ENCODE results near the gene PTPRU. TPM values are rescaled to one million over a fixed set of nuclear protein-coding genes. Genes with fewer than 3 reads are reported as not detected.

Gene PTPRU
- total and polyA plus RNA-seq, 5 donors from 2014 or later: not detected

DNA sequence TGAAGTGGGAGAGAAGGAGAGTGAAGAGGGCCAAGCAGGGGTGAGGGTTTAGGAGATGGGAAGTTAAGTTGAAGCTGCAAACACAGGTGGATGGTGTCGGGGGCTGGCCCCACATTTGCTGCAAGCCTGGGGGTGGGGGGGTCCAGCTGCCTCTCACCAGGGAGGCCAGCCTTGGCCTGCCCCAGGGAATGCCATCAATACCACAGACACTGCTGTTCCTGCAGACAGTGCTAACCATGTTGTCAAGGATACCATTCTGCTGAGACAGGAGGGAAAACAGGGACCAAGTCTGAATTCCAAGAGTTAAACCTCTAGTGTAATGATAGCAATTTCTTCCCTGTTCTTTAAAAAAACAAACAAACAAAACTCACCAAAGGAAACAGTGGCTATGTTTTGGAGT, 13.6 kb upstream of the PTPRU start:
- no peak for DNase-seq
- Mint-ChIP-seq H3K4me1 (peaks cover 0 to 2% (median 1%) of the 10 kb centered on the region in 4 donors), H3K4me3 (no peak overlapping the region), H3K36me3 (peaks cover 15% of the 10 kb centered on the region), H3K27me3 (no peaks in the 10 kb centered on the region), H3K9me3 (no peaks in the 10 kb centered on the region), H3K27ac (no peak overlapping the region)
- Histone ChIP-seq H3K36me3 (ENCODE audit: control insufficient read depth, insufficient read depth, low read length) (peaks cover 2% of the 10 kb centered on the region), H3K4me1 (ENCODE audit: control insufficient read depth, insufficient read depth, low read length, poor library complexity, severe bottlenecking) (no peaks in the 10 kb centered on the region), H3K4me3 (ENCODE audit: low read depth, low read length) (no peak overlapping the region), H3K27me3 (ENCODE audit: control insufficient read depth, insufficient read depth, low read length) (no peaks in the 10 kb centered on the region), H3K27ac (ENCODE audit: insufficient read depth, low read length, poor library complexity, severe bottlenecking) (no peak overlapping the region), H3K9me3 (ENCODE audit: control insufficient read depth in 2 of 2, low read length in 2 of 2) (no peaks in the 10 kb centered on the region)
- ATAC-seq (ENCODE audit: low read depth in 2 of 2): no peak

- no peaks in the 10 kb centered on the region for H3K9me3 Mint-ChIP-seq
- peaks cover 15% of the 10 kb centered on the region for H3K36me3 Mint-ChIP-seq
- no peak for ATAC-seq (ENCODE audit: low read depth in 2 of 2)
These were observed 12.8 kb upstream of the PTPRU start for GRCh38 chr1:29223521-29223920.

DNA sequence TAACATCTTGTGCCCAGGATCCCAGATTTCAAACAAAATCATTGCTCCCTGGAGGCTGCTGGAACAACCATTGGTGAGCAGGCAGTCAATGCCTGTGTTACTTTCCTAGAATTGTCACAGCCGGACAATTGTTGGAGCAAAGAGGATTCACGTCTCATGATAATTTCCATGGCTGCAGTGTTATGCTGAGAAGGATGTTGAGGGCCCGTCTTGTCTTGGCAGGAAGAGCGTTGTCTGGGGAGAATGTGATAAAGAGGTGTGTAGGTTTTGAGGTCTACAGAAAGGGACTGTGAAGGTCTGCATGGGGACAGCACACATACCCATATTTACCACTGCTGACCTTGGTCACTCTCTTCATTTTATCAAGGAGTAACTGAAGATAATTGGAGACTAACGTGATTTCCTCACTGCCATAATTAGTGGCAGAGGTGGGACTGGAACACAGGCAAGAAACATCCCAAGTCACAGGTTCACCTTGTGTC, 11.9 kb upstream of the PTPRU start:
- H3K9me3 Mint-ChIP-seq: no peaks in the 10 kb centered on the region
- H3K4me3 Mint-ChIP-seq: no peak overlapping the region
- Histone ChIP-seq H3K4me1 (ENCODE audit: control insufficient read depth, insufficient read depth, low read length, poor library complexity, severe bottlenecking) (no peaks in the 10 kb centered on the region), H3K27ac (ENCODE audit: insufficient read depth, low read length, poor library complexity, severe bottlenecking) (no peak overlapping the region), H3K9me3 (ENCODE audit: control insufficient read depth in 2 of 2, low read length in 2 of 2) (no peaks in the 10 kb centered on the region), H3K27me3 (ENCODE audit: control insufficient read depth, insufficient read depth, low read length) (no peaks in the 10 kb centered on the region), H3K36me3 (ENCODE audit: control insufficient read depth, insufficient read depth, low read length) (peaks cover 2% of the 10 kb centered on the region), H3K4me3 (ENCODE audit: low read depth, low read length) (no peak overlapping the region)
- H3K36me3 Mint-ChIP-seq: peaks cover 15% of the 10 kb centered on the region
- DNase-seq (no peak), ATAC-seq (ENCODE audit: low read depth in 2 of 2) (no peak)
- H3K27me3 Mint-ChIP-seq: no peaks in the 10 kb centered on the region
- H3K27ac Mint-ChIP-seq: no peak overlapping the region
- peaks cover under 1 to 8% (median 1%) of the 10 kb centered on the region in 4 donors for H3K4me1 Mint-ChIP-seq

More at GRCh38 chr1:29223521-29223920, 12.8 kb upstream of the PTPRU start:
- Mint-ChIP-seq H3K4me1 (peaks cover 0 to 4% (median 1%) of the 10 kb centered on the region in 4 donors), H3K4me3 (no peak overlapping the region), H3K27ac (no peak overlapping the region), H3K27me3 (no peaks in the 10 kb centered on the region)
- no peaks in the 10 kb centered on the region for H3K4me1 ChIP-seq (ENCODE audit: control insufficient read depth, insufficient read depth, low read length, poor library complexity, severe bottlenecking)
- no peak overlapping the region for H3K4me3 ChIP-seq (ENCODE audit: low read depth, low read length)
- no peak overlapping the region for H3K27ac ChIP-seq (ENCODE audit: insufficient read depth, low read length, poor library complexity, severe bottlenecking)
- H3K9me3 ChIP-seq (ENCODE audit: control insufficient read depth in 2 of 2, low read length in 2 of 2): no peaks in the 10 kb centered on the region
- no peaks in the 10 kb centered on the region for H3K27me3 ChIP-seq (ENCODE audit: control insufficient read depth, insufficient read depth, low read length)
- peaks cover 2% of the 10 kb centered on the region for H3K36me3 ChIP-seq (ENCODE audit: control insufficient read depth, insufficient read depth, low read length)
- no peak for DNase-seq

DNA sequence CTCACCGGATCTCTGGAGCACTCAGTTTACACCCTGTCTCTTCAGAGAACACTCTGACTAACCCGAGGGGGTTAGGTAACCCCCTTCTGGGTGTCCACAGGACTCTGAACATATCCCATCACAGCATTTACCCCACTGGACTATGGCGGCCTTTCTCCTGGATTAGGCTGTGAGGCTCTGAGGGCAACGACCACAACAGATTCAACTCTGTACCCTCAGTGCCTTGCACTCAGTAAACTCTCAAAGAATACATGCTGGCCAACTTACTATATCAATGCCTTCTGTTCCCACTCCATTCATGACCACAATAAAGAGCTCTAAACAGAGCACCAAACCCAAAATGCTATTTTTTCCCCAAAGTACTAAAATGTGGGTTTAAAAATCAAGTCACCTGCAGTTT, 11.0 kb upstream of the PTPRU start:
- no peaks in the 10 kb centered on the region for H3K27me3 ChIP-seq (ENCODE audit: control insufficient read depth, insufficient read depth, low read length)
- no peaks in the 10 kb centered on the region for H3K9me3 ChIP-seq (ENCODE audit: control insufficient read depth in 2 of 2, low read length in 2 of 2)
- Mint-ChIP-seq H3K9me3 (no peaks in the 10 kb centered on the region), H3K27ac (no peak overlapping the region), H3K36me3 (peaks cover 14% of the 10 kb centered on the region), H3K4me1 (peaks cover 9 to 16% (median 10%) of the 10 kb centered on the region in 4 donors), H3K27me3 (no peaks in the 10 kb centered on the region), H3K4me3 (no peak overlapping the region)
- DNase-seq (no peak), ATAC-seq (ENCODE audit: low read depth in 2 of 2) (no peak)
- peaks cover 2% of the 10 kb centered on the region for H3K36me3 ChIP-seq (ENCODE audit: control insufficient read depth, insufficient read depth, low read length)
- H3K4me3 ChIP-seq (ENCODE audit: low read depth, low read length): no peak overlapping the region
- H3K4me1 ChIP-seq (ENCODE audit: control insufficient read depth, insufficient read depth, low read length, poor library complexity, severe bottlenecking): peaks cover 7% of the 10 kb centered on the region
- no peak overlapping the region for H3K27ac ChIP-seq (ENCODE audit: insufficient read depth, low read length, poor library complexity, severe bottlenecking)

DNA sequence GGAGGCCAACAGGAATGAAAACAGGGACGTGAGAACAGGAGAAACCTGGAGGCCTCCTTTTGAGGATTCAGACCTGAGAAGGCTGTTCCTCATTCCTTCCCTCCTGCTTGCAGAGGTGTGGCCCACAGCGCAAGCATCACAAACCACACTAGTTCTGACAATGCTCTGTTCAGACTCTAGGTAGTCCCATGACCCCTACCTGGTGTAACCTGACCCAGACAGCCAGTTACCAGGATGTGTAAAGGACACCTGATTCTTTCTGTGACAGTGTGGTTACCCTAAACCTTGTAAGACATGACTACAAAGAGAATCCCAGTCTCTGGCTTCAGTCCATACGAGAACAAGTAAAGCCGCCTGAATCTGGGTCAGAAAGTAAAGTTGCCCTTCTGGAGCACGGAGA, 8.8 kb upstream of the PTPRU start:
- Mint-ChIP-seq H3K4me1 (peaks cover 14 to 26% (median 18%) of the 10 kb centered on the region in 4 donors), H3K27me3 (no peaks in the 10 kb centered on the region), H3K27ac (no peak overlapping the region), H3K36me3 (peaks cover 5% of the 10 kb centered on the region), H3K4me3 (peak overlapping the region in 1 of 4 donors; percentile 32), H3K9me3 (no peaks in the 10 kb centered on the region)
- Histone ChIP-seq H3K27ac (ENCODE audit: insufficient read depth, low read length, poor library complexity, severe bottlenecking) (no peak overlapping the region), H3K36me3 (ENCODE audit: control insufficient read depth, insufficient read depth, low read length) (peaks cover 2% of the 10 kb centered on the region), H3K4me3 (ENCODE audit: low read depth, low read length) (no peak overlapping the region), H3K27me3 (ENCODE audit: control insufficient read depth, insufficient read depth, low read length) (no peaks in the 10 kb centered on the region), H3K4me1 (ENCODE audit: control insufficient read depth, insufficient read depth, low read length, poor library complexity, severe bottlenecking) (peaks cover 17% of the 10 kb centered on the region), H3K9me3 (ENCODE audit: control insufficient read depth in 2 of 2, low read length in 2 of 2) (no peaks in the 10 kb centered on the region)
- DNase-seq: no peak
- ATAC-seq (ENCODE audit: low read depth in 2 of 2): no peak

GRCh38 chr1:29230204-29230552, 6.1 kb upstream of the PTPRU start:
- no peaks in the 10 kb centered on the region for H3K36me3 ChIP-seq (ENCODE audit: control insufficient read depth, insufficient read depth, low read length)
- H3K4me3 ChIP-seq (ENCODE audit: low read depth, low read length): peak overlapping the region; percentile 87
- H3K9me3 ChIP-seq (ENCODE audit: control insufficient read depth in 2 of 2, low read length in 2 of 2): no peaks in the 10 kb centered on the region
- Mint-ChIP-seq H3K9me3 (no peaks in the 10 kb centered on the region), H3K36me3 (no peaks in the 10 kb centered on the region), H3K27ac (peak overlapping the region in 2 of 3 donors; percentile 95), H3K27me3 (no peaks in the 10 kb centered on the region), H3K4me3 (peak overlapping the region; percentile 91 to 97 (median 96)), H3K4me1 (peaks cover 14 to 26% (median 17%) of the 10 kb centered on the region in 4 donors)
- ATAC-seq (ENCODE audit: low read depth in 2 of 2): no peak
- H3K27ac ChIP-seq (ENCODE audit: insufficient read depth, low read length, poor library complexity, severe bottlenecking): peak overlapping the region; percentile 63
- H3K4me1 ChIP-seq (ENCODE audit: control insufficient read depth, insufficient read depth, low read length, poor library complexity, severe bottlenecking): peaks cover 17% of the 10 kb centered on the region
- no peaks in the 10 kb centered on the region for H3K27me3 ChIP-seq (ENCODE audit: control insufficient read depth, insufficient read depth, low read length)
- no peak for DNase-seq

GRCh38 chr1:29230553-29231378, 5.6 kb upstream of the PTPRU start, which contains the start of gene MECR:
TSS of gene MECR (minus strand) at chr1:29230934. CDS start at chr1:29230906, 28 bp downstream.
- Histone ChIP-seq H3K9me3 (ENCODE audit: control insufficient read depth in 2 of 2, low read length in 2 of 2) (no peaks in the 10 kb centered on the region), H3K27ac (ENCODE audit: insufficient read depth, low read length, poor library complexity, severe bottlenecking) (peak within 1 kb of the TSS; percentile 63), H3K36me3 (ENCODE audit: control insufficient read depth, insufficient read depth, low read length) (no peaks in the 10 kb centered on the region), H3K4me1 (ENCODE audit: control insufficient read depth, insufficient read depth, low read length, poor library complexity, severe bottlenecking) (peaks cover 17% of the 10 kb centered on the region), H3K4me3 (ENCODE audit: low read depth, low read length) (peak within 1 kb of the TSS; percentile 87), H3K27me3 (ENCODE audit: control insufficient read depth, insufficient read depth, low read length) (no peaks in the 10 kb centered on the region)
- ATAC-seq (ENCODE audit: low read depth in 2 of 2): peak; percentile 97 to 98
- Mint-ChIP-seq H3K9me3 (no peaks in the 10 kb centered on the region), H3K4me3 (peak within 1 kb of the TSS; percentile 91 to 97 (median 96)), H3K4me1 (peaks cover 14 to 27% (median 19%) of the 10 kb centered on the region in 4 donors), H3K27me3 (peaks cover 6% of the 10 kb centered on the region), H3K27ac (peak within 1 kb of the TSS; percentile 84 to 95 (median 95)), H3K36me3 (no peaks in the 10 kb centered on the region)
- DNase-seq: peak; percentile 89 to 94 (median 92)
